ENCODE results near the gene PRDM5. TPM values are rescaled to one million over a fixed set of nuclear protein-coding genes. Genes with fewer than 3 reads are reported as not detected.

Gene PRDM5
- polyA plus RNA-seq, 1 donor from 2014 or later, result 1.6 TPM

- Histone ChIP-seq H4K20me1 (ENCODE audit: insufficient read depth) (no peaks in the 10 kb centered on the region), H2AFZ (ENCODE audit: low read depth, low read length) (no peak overlapping the region), H3K4me2 (ENCODE audit: low read length) (no peak overlapping the region), H3K79me2 (replicated peaks; ENCODE audit: insufficient read depth, low read length) (no peaks in the 10 kb centered on the region), H3F3A (ENCODE audit: insufficient read depth, low read length, poor library complexity, severe bottlenecking) (no peaks in the 10 kb centered on the region), H3K9me3 (ENCODE audit: low read length) (no peaks in the 10 kb centered on the region), H3K36me3 (ENCODE audit: insufficient read depth, low read length) (no peaks in the 10 kb centered on the region), H3K9ac (ENCODE audit: low read length) (no peak overlapping the region), H3K4me3 (ENCODE audit: low read length) (no peak overlapping the region), H3K9me2 (ENCODE audit: insufficient read depth, low read length) (no peaks in the 10 kb centered on the region), H3K27ac (ENCODE audit: low read length) (no peak overlapping the region), H3K27me3 (ENCODE audit: insufficient read depth, low read depth, low read length) (peaks cover 5% of the 10 kb centered on the region)
- TF ChIP-seq, protein P1, sequence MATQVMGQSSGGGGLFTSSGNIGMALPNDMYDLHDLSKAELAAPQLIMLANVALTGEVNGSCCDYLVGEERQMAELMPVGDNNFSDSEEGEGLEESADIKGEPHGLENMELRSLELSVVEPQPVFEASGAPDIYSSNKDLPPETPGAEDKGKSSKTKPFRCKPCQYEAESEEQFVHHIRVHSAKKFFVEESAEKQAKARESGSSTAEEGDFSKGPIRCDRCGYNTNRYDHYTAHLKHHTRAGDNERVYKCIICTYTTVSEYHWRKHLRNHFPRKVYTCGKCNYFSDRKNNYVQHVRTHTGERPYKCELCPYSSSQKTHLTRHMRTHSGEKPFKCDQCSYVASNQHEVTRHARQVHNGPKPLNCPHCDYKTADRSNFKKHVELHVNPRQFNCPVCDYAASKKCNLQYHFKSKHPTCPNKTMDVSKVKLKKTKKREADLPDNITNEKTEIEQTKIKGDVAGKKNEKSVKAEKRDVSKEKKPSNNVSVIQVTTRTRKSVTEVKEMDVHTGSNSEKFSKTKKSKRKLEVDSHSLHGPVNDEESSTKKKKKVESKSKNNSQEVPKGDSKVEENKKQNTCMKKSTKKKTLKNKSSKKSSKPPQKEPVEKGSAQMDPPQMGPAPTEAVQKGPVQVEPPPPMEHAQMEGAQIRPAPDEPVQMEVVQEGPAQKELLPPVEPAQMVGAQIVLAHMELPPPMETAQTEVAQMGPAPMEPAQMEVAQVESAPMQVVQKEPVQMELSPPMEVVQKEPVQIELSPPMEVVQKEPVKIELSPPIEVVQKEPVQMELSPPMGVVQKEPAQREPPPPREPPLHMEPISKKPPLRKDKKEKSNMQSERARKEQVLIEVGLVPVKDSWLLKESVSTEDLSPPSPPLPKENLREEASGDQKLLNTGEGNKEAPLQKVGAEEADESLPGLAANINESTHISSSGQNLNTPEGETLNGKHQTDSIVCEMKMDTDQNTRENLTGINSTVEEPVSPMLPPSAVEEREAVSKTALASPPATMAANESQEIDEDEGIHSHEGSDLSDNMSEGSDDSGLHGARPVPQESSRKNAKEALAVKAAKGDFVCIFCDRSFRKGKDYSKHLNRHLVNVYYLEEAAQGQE (IDR thresholded peaks at IDR 0.05; ENCODE audit: borderline replicate concordance), result no peak
- TF ChIP-seq RAD21 (conservative IDR thresholded peaks at IDR 0.05), result no peak
- TF ChIP-seq SMC3 (conservative IDR thresholded peaks at IDR 0.05; ENCODE audit: poor library complexity), result no peak
- TF ChIP-seq, protein P2, sequence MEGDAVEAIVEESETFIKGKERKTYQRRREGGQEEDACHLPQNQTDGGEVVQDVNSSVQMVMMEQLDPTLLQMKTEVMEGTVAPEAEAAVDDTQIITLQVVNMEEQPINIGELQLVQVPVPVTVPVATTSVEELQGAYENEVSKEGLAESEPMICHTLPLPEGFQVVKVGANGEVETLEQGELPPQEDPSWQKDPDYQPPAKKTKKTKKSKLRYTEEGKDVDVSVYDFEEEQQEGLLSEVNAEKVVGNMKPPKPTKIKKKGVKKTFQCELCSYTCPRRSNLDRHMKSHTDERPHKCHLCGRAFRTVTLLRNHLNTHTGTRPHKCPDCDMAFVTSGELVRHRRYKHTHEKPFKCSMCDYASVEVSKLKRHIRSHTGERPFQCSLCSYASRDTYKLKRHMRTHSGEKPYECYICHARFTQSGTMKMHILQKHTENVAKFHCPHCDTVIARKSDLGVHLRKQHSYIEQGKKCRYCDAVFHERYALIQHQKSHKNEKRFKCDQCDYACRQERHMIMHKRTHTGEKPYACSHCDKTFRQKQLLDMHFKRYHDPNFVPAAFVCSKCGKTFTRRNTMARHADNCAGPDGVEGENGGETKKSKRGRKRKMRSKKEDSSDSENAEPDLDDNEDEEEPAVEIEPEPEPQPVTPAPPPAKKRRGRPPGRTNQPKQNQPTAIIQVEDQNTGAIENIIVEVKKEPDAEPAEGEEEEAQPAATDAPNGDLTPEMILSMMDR (IDR thresholded peaks at IDR 0.05; ENCODE audit: poor library complexity, severe bottlenecking), result no peak
- no peak for TF ChIP-seq EZH2 (IDR thresholded peaks at IDR 0.05; ENCODE audit: borderline replicate concordance, insufficient read depth, low read length, poor library complexity, severe bottlenecking)
These were observed 4.0 kb upstream of the PRDM5 start for GRCh38 chr4:120926358-120927025.

- H3K4me2 ChIP-seq (ENCODE audit: low read length), result no peak overlapping the region
- no peak overlapping the region for H3K4me3 ChIP-seq (ENCODE audit: low read length)
- no peaks in the 10 kb centered on the region for H3K9me2 ChIP-seq (ENCODE audit: insufficient read depth, low read length)
- H4K20me1 ChIP-seq (ENCODE audit: insufficient read depth), result no peaks in the 10 kb centered on the region
- H3K9ac ChIP-seq (ENCODE audit: low read length), result no peak overlapping the region
- TF ChIP-seq MXI1 (conservative IDR thresholded peaks at IDR 0.05; ENCODE audit: poor library complexity, severe bottlenecking) (no peak), SMC3 (conservative IDR thresholded peaks at IDR 0.05; ENCODE audit: poor library complexity) (no peak), EZH2 (IDR thresholded peaks at IDR 0.05; ENCODE audit: borderline replicate concordance, insufficient read depth, low read length, poor library complexity, severe bottlenecking) (no peak), POLR2AphosphoS5 (IDR thresholded peaks at IDR 0.05) (no peak), RAD21 (conservative IDR thresholded peaks at IDR 0.05) (no peak)
- TF ChIP-seq, protein P2 (IDR thresholded peaks at IDR 0.05; ENCODE audit: poor library complexity, severe bottlenecking), result no peak
- no peaks in the 10 kb centered on the region for H3K9me3 ChIP-seq (ENCODE audit: low read length)
- peaks cover 5% of the 10 kb centered on the region for H3K27me3 ChIP-seq (ENCODE audit: insufficient read depth, low read depth, low read length)
- H2AFZ ChIP-seq (ENCODE audit: low read depth, low read length), result no peak overlapping the region
- no peaks in the 10 kb centered on the region for H3K79me2 ChIP-seq (replicated peaks; ENCODE audit: insufficient read depth, low read length)
- no peaks in the 10 kb centered on the region for H3K36me3 ChIP-seq (ENCODE audit: insufficient read depth, low read length)
- H3K27ac ChIP-seq (ENCODE audit: low read length), result no peak overlapping the region
- no peaks in the 10 kb centered on the region for H3F3A ChIP-seq (ENCODE audit: insufficient read depth, low read length, poor library complexity, severe bottlenecking)
These were observed 2.4 kb upstream of the PRDM5 start for GRCh38 chr4:120924931-120925330.
